Testis (tissue), 3 donors: ENCODE data around the gene HS3ST5. TPM values are rescaled to one million over a fixed set of nuclear protein-coding genes. Genes with fewer than 3 reads are reported as not detected.

Experiments used
- DNase-seq: peaks from one replicate; pipeline ENCODE4 v3.0.0-alpha.2; 2019
- H3K27ac ChIP-seq, 2 donors: fragments of 200-600 bp; sonication (generic); one replicate each; pipeline ENCODE4 v1.5.1; 2019
- H3K27me3 ChIP-seq: fragments of 200-600 bp; sonication (generic); one replicate; pipeline ENCODE4 v1.5.1; 2019
- H3K36me3 ChIP-seq: fragments of 200-600 bp; sonication (generic); one replicate; pipeline ENCODE4 v1.5.1; 2017; ENCODE audit warnings: low read depth; ENCODE audit errors: missing control alignments
- H3K4me1 ChIP-seq: fragments of 200-600 bp; sonication (generic); one replicate; pipeline ENCODE4 v1.5.1; 2019
- H3K4me3 ChIP-seq, 2 donors: fragments of 200-600 bp; sonication (generic); one replicate each; pipeline ENCODE4 v1.5.1; 2017 to 2019
- H3K9me3 ChIP-seq: fragments of 200-600 bp; sonication (generic); one replicate; pipeline ENCODE4 v1.5.1; 2017
- POLR2A ChIP-seq: fragments of 450-650 bp; IDR thresholded peaks from one replicate; pipeline ENCODE4 v1.6.1; 2017; ENCODE audit warnings: antibody characterized with exemption, mild to moderate bottlenecking, moderate library complexity
- WGBS, 2 donors: methylation state at CpG; one replicate each; pipeline ENCODE4 v1.1.5; 2018; 5-methylcytosine and 5-hydroxymethylcytosine counted together
- intact Hi-C: fragments of 100-400 bp; cut with DNase I; formaldehyde crosslinking; loops from one replicate; pipeline ENCODE4 v1.15.1; 2023; ENCODE audit warnings: low total_unique reads
- polyA plus RNA-seq: library from polyadenylated mRNA; stranded (reverse); fragments of 350-450 nt; fragmentation: Illumina TruSeq; extraction: RNeasy Lipid Tissue Mini Kit (QIAGEN cat#74804); gene quantifications from one replicate; pipeline ENCODE4 v1.2.3, GENCODE V29; 2014; ENCODE audit warnings: low read depth, low replicate concordance; ENCODE audit not compliant: insufficient read depth
- total RNA-seq, 2 donors: library from RNA; depleted of rRNA; stranded (reverse); fragments of >200 nt; gene quantifications; one replicate each; pipeline ENCODE4 v1.2.3, GENCODE V29; 2016
- TF ChIP-seq, protein P1 (sequence below), 3 experiments: fragments of 450-650 bp in 2 of 3; fragments of 200-600 bp in 1 of 3; sonication (generic) in 1 of 3; IDR thresholded peaks; one replicate each; pipeline ENCODE4 v1.5.1; 2016 to 2019; ENCODE audit warnings: antibody characterized with exemption in 3 of 3, mild to moderate bottlenecking in 2 of 3, moderate library complexity in 1 of 3

The HS3ST5 gene
- total and polyA plus RNA-seq, 3 donors from 2014 or later: 0.12 to 0.20 (median 0.16) TPM

- no peak for DNase-seq
- H3K27ac ChIP-seq: no peak overlapping the region
- no peaks in the 10 kb centered on the region for H3K4me1 ChIP-seq
- no peak for TF ChIP-seq POLR2A
- TF ChIP-seq, protein P1, sequence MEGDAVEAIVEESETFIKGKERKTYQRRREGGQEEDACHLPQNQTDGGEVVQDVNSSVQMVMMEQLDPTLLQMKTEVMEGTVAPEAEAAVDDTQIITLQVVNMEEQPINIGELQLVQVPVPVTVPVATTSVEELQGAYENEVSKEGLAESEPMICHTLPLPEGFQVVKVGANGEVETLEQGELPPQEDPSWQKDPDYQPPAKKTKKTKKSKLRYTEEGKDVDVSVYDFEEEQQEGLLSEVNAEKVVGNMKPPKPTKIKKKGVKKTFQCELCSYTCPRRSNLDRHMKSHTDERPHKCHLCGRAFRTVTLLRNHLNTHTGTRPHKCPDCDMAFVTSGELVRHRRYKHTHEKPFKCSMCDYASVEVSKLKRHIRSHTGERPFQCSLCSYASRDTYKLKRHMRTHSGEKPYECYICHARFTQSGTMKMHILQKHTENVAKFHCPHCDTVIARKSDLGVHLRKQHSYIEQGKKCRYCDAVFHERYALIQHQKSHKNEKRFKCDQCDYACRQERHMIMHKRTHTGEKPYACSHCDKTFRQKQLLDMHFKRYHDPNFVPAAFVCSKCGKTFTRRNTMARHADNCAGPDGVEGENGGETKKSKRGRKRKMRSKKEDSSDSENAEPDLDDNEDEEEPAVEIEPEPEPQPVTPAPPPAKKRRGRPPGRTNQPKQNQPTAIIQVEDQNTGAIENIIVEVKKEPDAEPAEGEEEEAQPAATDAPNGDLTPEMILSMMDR (IDR thresholded peaks at IDR 0.05): no peak
- H3K4me3 ChIP-seq: no peak overlapping the region
- no peaks in the 10 kb centered on the region for H3K9me3 ChIP-seq
- intact Hi-C loops: no loop called here
- H3K27me3 ChIP-seq: no peaks in the 10 kb centered on the region
- no peaks in the 10 kb centered on the region for H3K36me3 ChIP-seq
- 46 to 61% methylated on average over 1 of the region's 1 CpG for WGBS, 2 donors
These were observed 170.1 kb downstream of the HS3ST5 start for GRCh38 chr6:114172576-114173260.

DNA sequence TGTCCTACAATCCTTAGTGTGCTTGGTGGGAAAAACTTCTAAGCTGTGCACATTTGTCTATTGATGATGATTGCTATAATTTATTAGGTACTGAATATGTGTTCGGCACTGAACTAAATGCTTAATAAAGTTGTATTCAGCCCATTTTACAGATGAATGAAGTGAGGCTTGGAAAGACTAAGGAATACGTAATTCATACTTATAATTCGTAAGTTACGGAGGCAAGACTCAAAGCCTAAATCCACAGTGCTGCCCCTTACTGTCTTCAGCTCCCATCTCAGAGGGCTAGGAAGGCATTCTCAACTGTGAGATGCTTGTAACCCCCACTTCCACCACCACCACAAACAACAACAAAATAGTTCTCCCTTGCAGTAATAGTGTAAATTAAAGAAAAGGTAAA is 171.3 kb downstream of the HS3ST5 start:
- 93 to 96% methylated on average over 4 of the region's 4 CpGs for WGBS, 2 donors
- H3K27me3 ChIP-seq: no peaks in the 10 kb centered on the region
- no peaks in the 10 kb centered on the region for H3K9me3 ChIP-seq
- no peak overlapping the region for H3K4me3 ChIP-seq
- no peaks in the 10 kb centered on the region for H3K4me1 ChIP-seq
- intact Hi-C loops: no loop called here
- TF ChIP-seq, protein P1 (IDR thresholded peaks at IDR 0.05): no peak
- no peak for TF ChIP-seq POLR2A
- no peak overlapping the region for H3K27ac ChIP-seq
- H3K36me3 ChIP-seq: no peaks in the 10 kb centered on the region
- DNase-seq: no peak

- WGBS, 2 donors: 84 to 93% methylated on average over 1 of the region's 1 CpG
- TF ChIP-seq, protein P1 (IDR thresholded peaks at IDR 0.05): no peak
- no peak for TF ChIP-seq POLR2A
- no peak for DNase-seq
These were observed 171.8 kb downstream of the HS3ST5 start for GRCh38 chr6:114170958-114171387.

DNA sequence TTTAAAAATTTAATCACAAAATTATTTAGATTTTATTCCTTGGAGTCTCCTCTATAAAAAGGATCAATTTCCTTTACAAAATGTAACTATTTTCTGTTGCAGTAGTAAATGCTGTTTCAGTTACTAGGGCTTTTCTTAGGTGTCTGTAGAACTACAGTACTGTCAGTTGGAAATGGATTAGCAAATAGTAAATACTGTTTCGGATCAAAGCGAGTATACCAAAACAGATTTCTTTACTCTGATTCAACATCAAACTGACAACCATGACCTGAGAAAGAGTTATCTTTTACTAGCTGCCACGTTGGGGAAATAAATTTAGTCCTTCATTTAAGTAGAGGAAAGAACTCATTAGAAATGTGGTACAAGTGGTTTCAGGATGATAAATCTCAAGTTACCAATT is 172.5 kb downstream of the HS3ST5 start:
- no peaks in the 10 kb centered on the region for H3K27me3 ChIP-seq
- no peak overlapping the region for H3K27ac ChIP-seq
- H3K9me3 ChIP-seq: no peaks in the 10 kb centered on the region
- intact Hi-C loops: no loop called here
- TF ChIP-seq, protein P1 (IDR thresholded peaks at IDR 0.05): no peak
- TF ChIP-seq POLR2A: no peak
- no peaks in the 10 kb centered on the region for H3K36me3 ChIP-seq
- no peaks in the 10 kb centered on the region for H3K4me1 ChIP-seq
- no peak overlapping the region for H3K4me3 ChIP-seq
- 83 to 91% methylated on average over 3 of the region's 3 CpGs for WGBS, 2 donors
- DNase-seq: no peak

More at GRCh38 chr6:114170958-114171387, 171.8 kb downstream of the HS3ST5 start:
- intact Hi-C loops: no loop called here
- no peaks in the 10 kb centered on the region for H3K9me3 ChIP-seq
- no peaks in the 10 kb centered on the region for H3K27me3 ChIP-seq
- no peaks in the 10 kb centered on the region for H3K36me3 ChIP-seq
- H3K27ac ChIP-seq: no peak overlapping the region
- H3K4me3 ChIP-seq: no peak overlapping the region
- H3K4me1 ChIP-seq: no peaks in the 10 kb centered on the region

DNA sequence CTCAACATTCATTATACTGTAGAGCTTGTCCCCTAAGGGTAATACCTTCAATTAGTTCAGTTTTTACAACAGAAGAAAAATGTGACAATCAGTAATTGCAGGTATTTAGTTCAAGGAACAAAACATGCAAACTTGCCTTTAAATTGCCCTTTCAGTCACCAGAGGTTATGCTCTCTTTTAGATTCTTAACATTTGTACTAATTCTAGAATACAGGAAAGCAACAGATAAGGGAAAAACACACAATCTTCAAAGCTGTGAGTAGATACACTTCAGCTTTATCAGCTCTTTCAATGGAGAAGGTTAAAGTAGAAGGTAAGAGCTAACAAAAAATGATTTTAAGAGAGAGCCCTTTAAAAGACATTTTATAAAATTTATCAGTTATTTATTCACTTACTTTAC is 173.1 kb downstream of the HS3ST5 start:
- H3K27me3 ChIP-seq: no peaks in the 10 kb centered on the region
- no peaks in the 10 kb centered on the region for H3K9me3 ChIP-seq
- H3K4me3 ChIP-seq: no peak overlapping the region
- no peak for DNase-seq
- no peaks in the 10 kb centered on the region for H3K36me3 ChIP-seq
- H3K27ac ChIP-seq: no peak overlapping the region
- H3K4me1 ChIP-seq: no peaks in the 10 kb centered on the region
- intact Hi-C loops: no loop called here
- no peak for TF ChIP-seq POLR2A
- TF ChIP-seq, protein P1 (IDR thresholded peaks at IDR 0.05): no peak
